Neuron (in vitro differentiated cells): ENCODE measurements around the gene NRCAM.
A peak's percentile ranks its signal among the peaks of the same experiment; 100 is the strongest.

Source experiments
- H2AFZ ChIP-seq: one replicate; pipeline ENCODE4 v1.6.1; 2013; ENCODE audit warnings: low read depth, mild to moderate bottlenecking, inconsistent platforms, low read length, moderate library complexity
- H3K27me3 ChIP-seq: one replicate; pipeline ENCODE4 v1.6.1; 2013; ENCODE audit warnings: low read length; ENCODE audit not compliant: insufficient read depth
- H3K36me3 ChIP-seq: one replicate; pipeline ENCODE4 v1.6.1; 2013; ENCODE audit warnings: low read length; ENCODE audit not compliant: insufficient read depth
- H3K4me1 ChIP-seq: one replicate; pipeline ENCODE4 v1.6.1; 2013; ENCODE audit warnings: low read length; ENCODE audit not compliant: insufficient read depth
- H3K4me3 ChIP-seq: 2 replicates; pipeline ENCODE4 v1.5.1; 2013; ENCODE audit warnings: mild to moderate bottlenecking, low read length, moderate library complexity
- H3K9me3 ChIP-seq: one replicate; pipeline ENCODE4 v1.6.1; 2013; ENCODE audit warnings: low read length

Gene NRCAM

GRCh38 chr7:108137040-108137439 lies 319.2 kb downstream of the NRCAM start:
- Histone ChIP-seq H3K9me3 (no peaks in the 10 kb centered on the region), H2AFZ (no peak overlapping the region), H3K4me3 (no peak overlapping the region), H3K4me1 (peaks cover 7% of the 10 kb centered on the region), H3K36me3 (no peaks in the 10 kb centered on the region), H3K27me3 (no peaks in the 10 kb centered on the region)

DNA sequence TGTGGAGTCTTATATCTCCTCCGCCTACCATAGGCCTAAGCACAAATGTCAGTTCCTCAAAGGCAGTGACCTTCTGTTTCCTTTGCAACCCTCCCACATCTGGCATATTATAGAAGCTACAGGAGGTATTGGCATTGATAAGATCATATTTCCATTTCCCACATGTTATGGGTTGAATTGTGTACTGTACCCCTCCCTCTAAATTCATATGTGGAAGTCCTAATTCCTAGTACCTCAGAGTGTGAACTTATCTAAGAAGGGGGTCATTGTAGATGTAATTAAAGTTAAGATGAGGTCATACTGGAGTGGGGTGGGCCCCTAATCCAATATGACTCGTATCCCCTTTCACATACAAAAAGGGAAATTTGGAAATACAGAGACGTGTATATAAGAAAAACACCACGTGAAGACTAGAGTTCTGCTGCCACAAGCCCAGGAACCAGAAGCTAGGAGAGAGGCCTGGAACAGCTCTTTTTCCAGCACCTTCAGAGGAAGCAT lies 320.0 kb downstream of the NRCAM start:
- H3K4me1 ChIP-seq: peaks cover 7% of the 10 kb centered on the region
- H3K9me3 ChIP-seq: no peaks in the 10 kb centered on the region
- no peaks in the 10 kb centered on the region for H3K27me3 ChIP-seq
- H3K4me3 ChIP-seq: no peak overlapping the region
- H3K36me3 ChIP-seq: no peaks in the 10 kb centered on the region
- no peak overlapping the region for H2AFZ ChIP-seq

DNA sequence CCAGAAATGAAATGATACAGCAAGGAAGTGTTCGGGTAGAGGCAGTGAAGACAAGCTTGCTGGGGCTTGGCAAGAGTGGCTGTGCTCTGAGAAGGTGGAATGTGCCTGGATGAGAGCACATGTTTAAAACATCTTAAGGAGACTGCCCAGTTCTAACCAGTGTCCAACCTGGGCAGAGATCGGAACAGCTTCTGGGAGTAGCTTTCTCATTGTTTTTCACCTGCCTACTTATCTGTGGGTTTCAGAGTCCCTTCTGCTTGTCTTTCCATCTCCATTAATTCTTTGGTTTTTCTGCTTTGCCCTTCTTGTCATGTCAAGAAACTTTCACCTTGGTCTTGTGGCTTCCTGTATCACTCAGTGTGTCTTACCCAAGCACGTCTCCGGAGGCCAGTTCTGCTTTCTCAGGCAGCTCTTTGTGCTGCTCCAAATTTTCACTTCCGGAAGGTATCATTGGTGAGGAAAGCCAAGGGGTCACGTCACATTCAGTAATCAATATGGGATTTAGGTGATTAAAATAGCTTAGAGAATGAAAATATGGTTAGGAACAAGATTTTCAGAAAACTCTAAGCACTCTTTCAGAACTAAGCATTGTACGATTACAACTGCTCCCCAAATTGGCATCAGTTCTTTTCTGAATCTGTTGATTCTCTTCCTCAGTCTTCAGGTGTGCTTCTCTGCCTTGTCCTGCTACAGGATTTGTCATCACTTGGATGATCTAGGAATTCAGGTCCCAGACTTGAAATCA lies 320.6 kb downstream of the NRCAM start:
- Histone ChIP-seq H3K4me3 (no peak overlapping the region), H2AFZ (no peak overlapping the region), H3K36me3 (no peaks in the 10 kb centered on the region), H3K9me3 (no peaks in the 10 kb centered on the region), H3K4me1 (peaks cover 7% of the 10 kb centered on the region), H3K27me3 (no peaks in the 10 kb centered on the region)

DNA sequence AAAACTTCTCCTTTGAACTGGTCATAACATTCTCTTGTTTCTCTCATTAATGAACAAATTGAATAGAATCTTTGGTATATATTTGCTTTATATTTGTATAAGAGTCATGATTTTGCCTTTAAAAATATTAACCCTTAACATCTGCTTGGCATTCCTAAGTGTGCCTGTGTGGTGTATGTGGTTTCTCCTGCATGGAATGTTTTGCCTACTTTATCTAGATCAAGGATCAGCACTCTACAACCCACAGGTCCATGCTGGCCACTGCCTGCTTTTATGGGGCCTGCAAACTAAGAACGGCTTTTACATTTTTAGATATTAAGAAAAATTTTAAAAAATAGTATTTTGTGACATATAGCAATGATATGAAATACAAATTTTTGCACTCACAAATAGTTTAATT lies 321.8 kb downstream of the NRCAM start:
- Histone ChIP-seq H3K4me1 (peaks cover 7% of the 10 kb centered on the region), H3K4me3 (no peak overlapping the region), H2AFZ (no peak overlapping the region), H3K36me3 (no peaks in the 10 kb centered on the region), H3K9me3 (no peaks in the 10 kb centered on the region), H3K27me3 (no peaks in the 10 kb centered on the region)

DNA sequence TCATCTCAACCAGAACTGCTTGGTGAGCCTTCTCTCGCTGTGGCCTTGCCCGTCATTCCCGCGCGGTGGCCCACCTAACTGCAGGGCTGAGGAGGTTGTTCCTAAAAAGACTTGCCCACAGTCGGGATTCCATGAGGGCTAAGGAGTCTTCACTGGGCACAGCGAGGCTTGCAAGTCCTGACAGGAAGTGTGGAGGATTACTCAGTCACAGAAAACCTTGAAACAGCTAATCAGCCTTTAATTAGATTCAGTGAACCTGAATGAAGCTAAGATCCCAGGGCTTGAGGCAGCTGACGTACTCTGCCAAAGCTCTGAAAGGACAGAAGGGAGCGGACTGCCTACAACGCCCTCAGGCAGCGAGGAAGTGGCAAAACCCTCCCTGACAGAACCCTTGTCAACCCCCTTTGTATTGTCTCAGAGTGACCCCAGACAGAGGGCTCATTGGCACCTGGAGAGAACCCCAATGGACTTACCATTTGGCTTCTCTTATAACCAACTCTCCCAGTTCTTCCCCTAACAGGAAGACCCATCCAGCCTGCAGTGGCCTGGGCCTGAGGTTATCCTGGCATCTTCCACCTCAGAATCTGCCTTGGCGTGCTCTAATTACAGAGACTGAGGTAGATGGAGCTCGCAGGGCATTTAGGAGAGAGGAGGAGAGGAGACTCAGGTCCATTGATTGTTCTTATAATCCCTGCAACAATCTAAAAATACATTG lies 323.5 kb downstream of the NRCAM start:
- no peaks in the 10 kb centered on the region for H3K9me3 ChIP-seq
- no peaks in the 10 kb centered on the region for H3K36me3 ChIP-seq
- peaks cover 7% of the 10 kb centered on the region for H3K4me1 ChIP-seq
- no peak overlapping the region for H3K4me3 ChIP-seq
- no peaks in the 10 kb centered on the region for H3K27me3 ChIP-seq
- peak overlapping the region; percentile 24 for H2AFZ ChIP-seq

- H3K4me1 ChIP-seq: peaks cover 7% of the 10 kb centered on the region
- no peaks in the 10 kb centered on the region for H3K36me3 ChIP-seq
- no peaks in the 10 kb centered on the region for H3K27me3 ChIP-seq
- no peak within 1 kb of the TSS for H3K4me3 ChIP-seq
- H2AFZ ChIP-seq: no peak within 1 kb of the TSS
- no peaks in the 10 kb centered on the region for H3K9me3 ChIP-seq
Measured at GRCh38 chr7:108130261-108130660, 326.0 kb downstream of the NRCAM start, which contains the start of gene LAMB4. TSS of gene LAMB4 (minus strand) at chr7:108130361. CDS start at chr7:108123164, 7,197 bp downstream.

DNA sequence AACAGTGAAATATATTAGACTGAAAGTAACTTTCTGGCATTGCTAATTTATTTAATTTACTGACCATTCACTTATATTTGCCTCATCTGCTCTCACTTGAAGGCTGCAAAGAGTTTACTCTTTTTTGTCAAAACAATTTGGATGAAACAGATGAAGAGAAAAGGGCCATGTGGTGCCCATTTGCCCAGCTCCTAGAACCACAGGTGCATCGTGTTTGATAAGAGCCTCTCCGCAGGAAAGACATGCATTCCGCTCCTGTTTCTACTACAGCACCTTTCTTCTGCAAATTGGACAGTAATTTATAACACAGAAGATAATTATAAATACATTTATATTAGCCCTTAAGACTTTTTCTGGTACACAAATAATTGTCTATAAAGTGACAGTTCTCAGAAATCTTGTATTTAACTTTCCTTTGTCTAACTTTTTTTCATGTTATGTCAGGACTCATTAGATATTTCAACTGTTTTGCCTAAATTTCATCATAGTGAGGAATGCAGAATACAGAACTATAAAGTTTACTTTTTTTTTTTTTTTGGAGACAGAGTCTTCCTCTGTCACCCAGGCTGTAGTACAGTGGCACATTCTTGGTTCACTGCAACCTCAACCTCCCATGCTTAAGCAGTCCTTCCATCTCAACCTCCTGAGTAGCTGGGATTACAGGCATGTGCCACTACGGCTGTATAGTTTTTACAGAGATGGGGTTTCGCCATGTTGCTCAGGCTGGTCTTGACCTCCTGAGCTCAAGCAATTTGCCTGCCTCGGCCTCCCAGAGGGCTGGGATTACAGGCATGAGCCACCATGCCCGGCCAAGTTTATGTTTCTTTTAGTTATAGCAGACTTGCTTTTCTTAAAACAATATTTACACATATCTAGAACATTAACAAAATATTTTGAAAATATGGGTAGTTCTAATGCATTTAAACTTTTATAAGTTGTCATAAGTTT lies 326.9 kb downstream of the NRCAM start:
- no peak overlapping the region for H3K4me3 ChIP-seq
- no peaks in the 10 kb centered on the region for H3K36me3 ChIP-seq
- H2AFZ ChIP-seq: no peak overlapping the region
- no peaks in the 10 kb centered on the region for H3K27me3 ChIP-seq
- no peaks in the 10 kb centered on the region for H3K9me3 ChIP-seq
- peaks cover 7% of the 10 kb centered on the region for H3K4me1 ChIP-seq

DNA sequence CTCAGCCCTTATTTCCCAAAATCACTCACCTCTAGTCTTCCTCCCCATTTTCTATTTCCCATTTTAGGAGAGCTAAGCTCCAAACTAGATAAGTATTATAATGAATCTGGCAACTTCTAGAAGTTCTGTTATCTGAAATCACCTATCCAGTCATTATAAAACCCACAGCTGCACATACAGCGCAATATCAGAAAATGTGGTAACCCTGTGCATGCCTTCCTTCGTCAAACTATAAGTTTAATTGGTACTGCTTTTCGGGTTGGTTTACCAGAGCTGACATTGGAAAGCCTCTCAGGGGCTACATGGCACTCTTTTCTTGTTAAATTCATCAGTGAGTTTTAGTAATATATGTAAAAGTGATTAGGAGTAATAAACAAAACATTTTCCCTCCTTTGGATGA lies 327.7 kb downstream of the NRCAM start:
- H3K4me1 ChIP-seq: peaks cover 7% of the 10 kb centered on the region

GRCh38 chr7:108127461-108127860 lies 328.8 kb downstream of the NRCAM start:
- H2AFZ ChIP-seq: no peak overlapping the region
- H3K27me3 ChIP-seq: no peaks in the 10 kb centered on the region
- no peaks in the 10 kb centered on the region for H3K9me3 ChIP-seq
- H3K4me3 ChIP-seq: no peak overlapping the region
- no peaks in the 10 kb centered on the region for H3K36me3 ChIP-seq
- peaks cover 2% of the 10 kb centered on the region for H3K4me1 ChIP-seq

More for the DNA sequence above, 327.7 kb downstream of the NRCAM start:
- H3K27me3 ChIP-seq: no peaks in the 10 kb centered on the region
- H2AFZ ChIP-seq: no peak overlapping the region
- H3K4me3 ChIP-seq: no peak overlapping the region
- H3K9me3 ChIP-seq: no peaks in the 10 kb centered on the region
- no peaks in the 10 kb centered on the region for H3K36me3 ChIP-seq

GRCh38 chr7:108124820-108125219 lies 331.4 kb downstream of the NRCAM start:
- Histone ChIP-seq H3K9me3 (no peaks in the 10 kb centered on the region), H2AFZ (no peak overlapping the region), H3K4me3 (no peak overlapping the region), H3K4me1 (no peaks in the 10 kb centered on the region), H3K27me3 (no peaks in the 10 kb centered on the region), H3K36me3 (no peaks in the 10 kb centered on the region)

DNA sequence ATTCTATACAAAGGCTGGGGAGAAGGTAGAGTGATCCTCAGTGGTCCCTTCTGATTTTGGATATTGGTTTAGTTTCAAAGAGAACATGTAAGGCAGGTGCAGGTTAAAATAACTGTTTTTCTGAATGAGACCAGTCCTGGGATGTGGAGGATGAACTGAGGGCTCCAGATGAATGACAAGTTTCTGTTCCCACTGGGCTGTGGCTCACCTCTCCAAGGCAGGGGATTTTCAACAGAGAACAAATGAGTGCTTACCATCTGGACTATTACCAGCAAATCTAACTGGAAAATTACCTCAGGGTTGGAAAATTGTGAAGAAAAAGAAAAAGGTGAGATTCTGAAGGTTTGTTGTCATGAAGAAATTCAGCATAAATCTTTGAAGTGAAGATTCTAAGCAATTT lies 334.1 kb downstream of the NRCAM start:
- Histone ChIP-seq H3K27me3 (no peaks in the 10 kb centered on the region), H2AFZ (no peak overlapping the region), H3K4me3 (no peak overlapping the region), H3K36me3 (no peaks in the 10 kb centered on the region), H3K4me1 (no peaks in the 10 kb centered on the region), H3K9me3 (no peaks in the 10 kb centered on the region)

GRCh38 chr7:108120933-108121332 lies 335.3 kb downstream of the NRCAM start:
- Histone ChIP-seq H3K9me3 (no peaks in the 10 kb centered on the region), H3K4me1 (no peaks in the 10 kb centered on the region), H3K36me3 (no peaks in the 10 kb centered on the region), H3K4me3 (no peak overlapping the region), H3K27me3 (no peaks in the 10 kb centered on the region), H2AFZ (no peak overlapping the region)

DNA sequence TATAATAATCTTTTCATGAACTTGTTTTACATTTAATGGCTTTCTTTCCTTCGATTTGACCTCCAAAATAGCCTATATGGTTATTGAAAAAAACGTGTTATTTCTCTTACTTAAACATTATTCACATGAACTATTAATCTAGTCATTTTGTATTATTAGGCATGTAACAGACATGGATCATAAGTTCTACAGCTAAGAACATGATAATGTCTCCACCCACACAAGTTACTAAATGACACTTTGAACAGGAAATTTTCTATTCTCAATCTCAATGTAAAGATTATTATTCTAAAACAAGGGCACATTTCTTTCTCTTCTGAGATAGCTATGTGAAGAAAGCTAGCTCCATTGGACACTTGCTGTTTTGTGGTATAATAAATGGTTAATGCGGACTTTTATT lies 336.0 kb downstream of the NRCAM start:
- no peaks in the 10 kb centered on the region for H3K36me3 ChIP-seq
- no peak overlapping the region for H2AFZ ChIP-seq
- H3K4me3 ChIP-seq: no peak overlapping the region
- H3K9me3 ChIP-seq: no peaks in the 10 kb centered on the region
- H3K4me1 ChIP-seq: no peaks in the 10 kb centered on the region
- H3K27me3 ChIP-seq: no peaks in the 10 kb centered on the region
